GM23338 (cell line): ENCODE measurements around the gene C7orf25. TPM values are rescaled to one million over a fixed set of nuclear protein-coding genes. Genes with fewer than 3 reads are reported as not detected.
A peak's percentile ranks its signal among the peaks of the same experiment; 100 is the strongest.

ENCODE experiments used
- ATAC-seq: fragments of 200-7000 bp; cut with Tn5 transposase; 3 replicates; pipeline ENCODE4 v1.9.1; 2020
- DNase-seq: peaks from one replicate; pipeline ENCODE4 v3.0.0-alpha.2; 2015; ENCODE audit warnings: low spot score
- H2AFZ ChIP-seq: fragments of 200-600 bp; sonication (generic); 2 replicates; pipeline ENCODE4 v1.8.0; 2016; ENCODE audit warnings: antibody characterized with exemption, mild to moderate bottlenecking, moderate library complexity
- H3F3A ChIP-seq: fragments of 200-600 bp; sonication (generic); replicated peaks from 2 replicates; pipeline ENCODE4 v1.8.0; 2017; ENCODE audit warnings: antibody characterized with exemption, mixed run types, low read depth
- H3K27ac ChIP-seq: fragments of 200-600 bp; sonication (generic); 2 replicates; pipeline ENCODE4 v1.6.1; 2016; ENCODE audit warnings: low read depth
- H3K27me3 ChIP-seq: fragments of 200-600 bp; sonication (generic); 2 replicates; pipeline ENCODE4 v1.8.0; 2016; ENCODE audit warnings: mild to moderate bottlenecking, mixed run types, moderate library complexity; ENCODE audit not compliant: insufficient read depth
- H3K36me3 ChIP-seq: fragments of 200-600 bp; sonication (generic); 2 replicates; pipeline ENCODE4 v1.8.0; 2016; ENCODE audit warnings: mild to moderate bottlenecking; ENCODE audit not compliant: insufficient read depth
- H3K4me1 ChIP-seq: fragments of 200-600 bp; sonication (generic); 2 replicates; pipeline ENCODE4 v1.8.0; 2016; ENCODE audit warnings: mild to moderate bottlenecking, moderate library complexity; ENCODE audit not compliant: insufficient read depth
- H3K4me2 ChIP-seq: fragments of 200-600 bp; sonication (generic); 2 replicates; pipeline ENCODE4 v1.7.1; 2017; ENCODE audit warnings: mixed run types
- H3K4me3 ChIP-seq: fragments of 200-600 bp; sonication (generic); 2 replicates; pipeline ENCODE4 v1.6.1; 2016; ENCODE audit warnings: mixed run types
- H3K79me2 ChIP-seq: fragments of 200-600 bp; sonication (generic); replicated peaks from 2 replicates; pipeline ENCODE4 v1.8.0; 2017; ENCODE audit warnings: mild to moderate bottlenecking; ENCODE audit not compliant: insufficient read depth
- H3K9me2 ChIP-seq: fragments of 200-600 bp; sonication (generic); 2 replicates; pipeline ENCODE4 v1.8.0; 2017; ENCODE audit not compliant: insufficient read depth
- H4K20me1 ChIP-seq: fragments of 200-600 bp; sonication (generic); replicated peaks from 2 replicates; pipeline ENCODE4 v1.8.0; 2017; ENCODE audit warnings: mild to moderate bottlenecking; ENCODE audit not compliant: insufficient read depth
- H3K27ac Mint-ChIP-seq: 2 replicates; pipeline ENCODE4 v1.8.0; 2020; ENCODE audit warnings: inconsistent platforms, mild to moderate bottlenecking, moderate library complexity, mixed read lengths
- H3K27me3 Mint-ChIP-seq: 3 replicates; pipeline ENCODE4 v1.8.0; 2022; ENCODE audit warnings: low read depth, mild to moderate bottlenecking, moderate library complexity, mixed read lengths, inconsistent platforms; ENCODE audit not compliant: insufficient read depth, poor library complexity
- H3K36me3 Mint-ChIP-seq: 3 replicates; pipeline ENCODE4 v1.8.0; 2021; ENCODE audit warnings: low read depth, mild to moderate bottlenecking, inconsistent platforms, moderate library complexity, mixed read lengths
- H3K4me1 Mint-ChIP-seq: 3 replicates; pipeline ENCODE4 v1.8.0; 2020; ENCODE audit warnings: mild to moderate bottlenecking, inconsistent platforms, mixed read lengths
- H3K4me3 Mint-ChIP-seq: 3 replicates; pipeline ENCODE4 v1.8.0; 2021; ENCODE audit warnings: moderate library complexity, mild to moderate bottlenecking, inconsistent platforms, mixed read lengths
- H3K9me3 Mint-ChIP-seq: 3 replicates; pipeline ENCODE4 v1.8.0; 2020; ENCODE audit warnings: moderate library complexity, mild to moderate bottlenecking, inconsistent platforms, mixed read lengths
- EZH2 ChIP-seq: fragments of 200-600 bp; sonication (generic); IDR thresholded peaks from one replicate; pipeline ENCODE4 v1.8.0; 2017; ENCODE audit warnings: antibody characterized with exemption, mild to moderate bottlenecking, low read depth; ENCODE audit not compliant: unreplicated experiment
- NANOG ChIP-seq: IDR thresholded peaks from 2 replicates; pipeline ENCODE4 v1.6.1; 2016; ENCODE audit warnings: antibody characterized with exemption, borderline replicate concordance
- POLR2AphosphoS5 ChIP-seq: IDR thresholded peaks from 2 replicates; pipeline ENCODE4 v1.6.1; 2016; ENCODE audit warnings: antibody characterized with exemption, low read depth
- REST ChIP-seq: IDR thresholded peaks from one replicate; pipeline ENCODE4 v1.6.1; 2018; ENCODE audit warnings: antibody characterized with exemption; ENCODE audit not compliant: unreplicated experiment
- STAT1 ChIP-seq: IDR thresholded peaks from one replicate; pipeline ENCODE4 v1.6.1; 2016; ENCODE audit warnings: antibody characterized with exemption; ENCODE audit not compliant: unreplicated experiment
- ZNF114 ChIP-seq: fragments of 250-450 bp; sonication (Bioruptor Pico); IDR thresholded peaks from 2 replicates; pipeline ENCODE4 v1.5.0; 2020; ENCODE audit warnings: mild to moderate bottlenecking, moderate library complexity
- ZNF331 ChIP-seq: fragments of 250-450 bp; sonication (Bioruptor Pico); IDR thresholded peaks from 2 replicates; pipeline ENCODE4 v1.5.0; 2020; ENCODE audit warnings: low read depth, mild to moderate bottlenecking, moderate library complexity
- ZNF462 ChIP-seq: fragments of 250-450 bp; sonication (Bioruptor Pico); IDR thresholded peaks from 2 replicates; pipeline ENCODE4 v1.5.0; 2020; ENCODE audit warnings: mild to moderate bottlenecking, moderate library complexity
- polyA plus RNA-seq: library from polyadenylated mRNA; unstranded; fragments of >200 nt; fragmentation: Nextera tagmentation; extraction: Ambion mirVana; gene quantifications from 2 replicates; pipeline ENCODE4 v1.2.1, GENCODE V29; 2016
- total RNA-seq: library from RNA; depleted of rRNA; stranded (reverse); fragments of >200 nt; shearing (Covaris generic); gene quantifications from 2 replicates; pipeline ENCODE4 v1.2.3, GENCODE V29; 2014

The C7orf25 gene
- total and polyA plus RNA-seq, 2 experiments from 2014 or later, result 1.7 to 8.7 TPM

- peaks cover 41% of the 10 kb centered on the region for H4K20me1 ChIP-seq
- peaks cover 24% of the 10 kb centered on the region; the same call in 1 of the 2 replicates for H3K36me3 ChIP-seq
- Mint-ChIP-seq H3K36me3 (peaks cover 43% of the 10 kb centered on the region), H3K9me3 (no peaks in the 10 kb centered on the region), H3K27ac (no peak overlapping the region), H3K4me3 (peak overlapping the region; percentile 100), H3K4me1 (peaks cover 7% of the 10 kb centered on the region; the same call in 2 of the 3 replicates), H3K27me3 (peaks cover 13% of the 10 kb centered on the region)
- H2AFZ ChIP-seq, result no peak overlapping the region
- no peak for ATAC-seq
- H3K9me2 ChIP-seq, result no peaks in the 10 kb centered on the region
- H3K4me2 ChIP-seq, result no peak overlapping the region; the same call in 1 of the 2 replicates
- H3K79me2 ChIP-seq, result peaks cover 67% of the 10 kb centered on the region
- TF ChIP-seq EZH2, result no peak
- no peak for TF ChIP-seq NANOG
- TF ChIP-seq STAT1, result no peak
- no peak for TF ChIP-seq ZNF462 (CRISPR knock-in tag)
- TF ChIP-seq POLR2AphosphoS5, result no peak
- TF ChIP-seq ZNF114 (CRISPR knock-in tag), result no peak
- no peak for TF ChIP-seq ZNF331
- TF ChIP-seq REST, result no peak
- no peak for DNase-seq
- no peaks in the 10 kb centered on the region for H3K27me3 ChIP-seq
- H3K27ac ChIP-seq, result no peak overlapping the region
- no peaks in the 10 kb centered on the region; the same call in 1 of the 2 replicates for H3F3A ChIP-seq
- no peak overlapping the region for H3K4me3 ChIP-seq
- H3K4me1 ChIP-seq, result peaks cover 12% of the 10 kb centered on the region
Observed at GRCh38 chr7:42934291-42934690, 22.4 kb upstream of the C7orf25 start.
